Measurements from ENCODE around the gene BCDIN3D.

BCDIN3D gene

GRCh38 chr12:49789992-49790391, 52.9 kb downstream of the BCDIN3D start:
- no peak for DNase-seq (ENCODE audit: low read depth)
- no peak for TF ChIP-seq CTCF (conservative IDR thresholded peaks at IDR 0.05; ENCODE audit: control insufficient read depth, insufficient read depth, low read depth, low read length)
- no peak overlapping the region for H3K4me3 ChIP-seq (ENCODE audit: control insufficient read depth, low read depth, low read length)

- TF ChIP-seq CTCF (conservative IDR thresholded peaks at IDR 0.05; ENCODE audit: control insufficient read depth, insufficient read depth, low read depth, low read length) = no peak
- DNase-seq (ENCODE audit: low read depth) = no peak
Measured at GRCh38 chr12:49787672-49788071, 55.2 kb downstream of the BCDIN3D start.

More at GRCh38 chr12:49787672-49788071, 55.2 kb downstream of the BCDIN3D start:
- no peak overlapping the region for H3K4me3 ChIP-seq (ENCODE audit: control insufficient read depth, low read depth, low read length)

All from fibroblast of mammary gland (primary cell).